Stimulated activated CD4-positive, alpha-beta T cell treated with anti-CD3 and anti-CD28 coated beads, TNF-alpha, amount 100 ng/mL, for 48 hours (primary cell): ENCODE measurements around the gene CEP192.
A peak's percentile ranks its signal among the peaks of the same experiment; 100 is the strongest.
"Not testable (repeated sequence)": the region's sequence is repeated elsewhere in the genome, so short reads cannot be mapped to it uniquely, and the experiment has no call there.

Experiments
- DNase-seq, 3 donors: peaks; one replicate each; pipeline ENCODE4 v3.0.0-alpha.2; 2020; ENCODE audit warnings: low read depth in 3 of 3

CEP192 gene

DNA sequence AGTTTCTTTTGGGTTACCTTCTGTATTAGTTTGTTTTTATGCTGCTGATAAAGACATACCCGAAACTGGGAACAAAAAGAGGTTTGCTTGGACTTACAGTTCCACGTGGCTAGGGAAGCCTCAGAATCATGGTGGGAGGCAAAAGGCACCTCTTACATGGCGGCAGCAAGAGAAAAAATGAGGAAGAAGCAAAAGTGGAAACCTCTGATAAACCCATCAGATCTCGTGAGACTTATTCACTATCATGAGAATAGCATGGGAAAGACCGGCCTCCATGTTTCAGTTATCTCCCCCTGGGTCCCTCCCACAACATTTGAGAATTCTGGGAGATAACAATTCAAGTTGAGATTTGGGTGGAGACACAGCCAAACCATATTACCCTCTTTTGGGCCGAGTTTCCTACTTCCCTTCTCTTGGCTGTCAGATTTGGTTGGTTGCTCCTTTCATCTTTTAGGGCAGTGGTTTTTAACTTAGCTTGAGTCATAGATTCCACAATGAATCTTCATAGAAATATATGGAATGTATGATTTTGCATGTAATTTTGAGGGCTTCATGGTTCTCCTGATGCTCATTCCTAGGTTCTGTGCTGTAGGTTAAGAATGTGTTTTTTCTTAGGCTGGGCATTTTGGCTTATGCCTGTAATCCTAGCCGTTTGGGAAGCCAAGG lies 44.2 kb downstream of the CEP192 start:
- no peak for DNase-seq

- no peak for DNase-seq
Observed at GRCh38 chr18:13036622-13037320, 45.6 kb downstream of the CEP192 start.

GRCh38 chr18:13039806-13040205 lies 48.6 kb downstream of the CEP192 start:
- DNase-seq: no peak

DNA sequence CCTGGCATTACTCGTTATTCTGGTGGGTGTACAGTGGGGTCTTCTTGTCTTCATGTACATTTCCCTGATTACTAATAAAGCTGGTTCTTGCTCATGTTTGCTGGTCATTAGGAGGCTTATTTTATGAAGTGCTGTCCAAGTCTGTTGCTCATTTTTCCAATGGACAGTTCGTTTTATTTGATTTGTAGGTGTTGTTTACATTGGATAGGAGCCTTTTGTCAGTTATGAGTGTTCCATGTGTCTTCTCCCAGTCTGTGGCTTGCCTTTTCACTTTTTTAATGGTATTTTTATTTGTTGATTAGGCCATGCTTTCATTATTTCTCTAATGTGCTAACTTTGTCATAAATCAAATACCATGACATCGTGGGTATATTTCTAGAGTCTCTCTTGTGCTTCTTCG lies 51.9 kb downstream of the CEP192 start:
- no peak for DNase-seq

- DNase-seq: no peak
Observed at GRCh38 chr18:13048061-13048595, 57.0 kb downstream of the CEP192 start.

DNA sequence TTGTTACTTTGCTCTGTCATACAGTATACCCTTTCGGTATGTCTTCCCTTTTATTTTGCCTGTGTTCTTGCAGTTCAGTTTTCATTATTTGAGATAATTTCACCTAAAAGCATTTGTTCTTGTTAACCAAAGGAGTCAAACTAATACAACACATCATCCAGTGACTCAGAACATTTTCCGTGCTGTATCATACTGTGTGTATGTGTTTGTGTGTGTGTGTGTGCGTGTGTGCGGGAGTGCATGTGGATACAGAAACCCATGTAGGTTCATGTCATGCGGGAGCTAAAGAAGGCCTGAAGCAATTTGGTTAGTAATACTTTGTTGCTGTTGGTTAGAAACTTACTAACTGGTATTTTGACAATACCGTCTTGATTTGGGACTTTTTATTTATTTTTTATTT lies 60.0 kb downstream of the CEP192 start:
- peak in 2 of 3 donors; percentile 17 to 21 for DNase-seq

DNA sequence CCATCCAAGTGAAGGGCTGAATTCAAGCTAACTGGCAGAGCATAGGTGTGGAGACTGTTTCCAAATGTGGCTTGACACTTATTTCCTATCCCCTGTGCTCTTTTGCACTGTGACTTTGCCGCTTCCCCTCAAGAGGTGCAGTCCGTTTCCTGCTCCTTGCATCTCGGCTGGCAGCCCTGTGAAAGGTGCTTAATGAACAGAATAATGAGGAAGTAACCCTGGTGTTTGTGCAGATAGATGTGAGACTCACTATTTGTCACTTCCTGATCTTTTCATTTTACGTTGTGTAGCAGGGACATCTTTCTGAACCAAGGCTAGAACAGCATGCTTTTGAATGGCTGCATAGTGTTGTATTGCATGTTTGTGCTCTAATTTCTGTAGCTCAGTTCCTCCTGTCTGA lies 60.8 kb downstream of the CEP192 start:
- DNase-seq: no peak

DNA sequence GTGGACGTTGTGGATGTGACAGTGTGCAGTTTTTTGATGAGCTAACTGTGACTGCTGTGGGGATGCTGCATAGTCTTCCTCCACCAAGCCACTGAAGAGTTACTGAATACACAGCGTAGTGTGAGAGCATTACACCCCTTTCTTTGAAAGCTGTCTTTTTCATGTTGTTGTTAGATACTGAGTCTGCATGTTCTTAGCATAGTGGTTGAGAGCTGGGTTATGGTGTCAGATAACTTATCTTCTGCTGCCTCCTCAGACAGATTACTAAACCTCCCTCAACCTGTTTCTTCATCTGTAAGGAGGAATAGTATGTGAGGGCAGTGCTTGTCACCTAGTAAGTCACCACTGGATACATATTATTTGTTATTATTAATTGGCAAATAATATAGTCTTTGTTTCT lies 63.2 kb downstream of the CEP192 start:
- no peak for DNase-seq

GRCh38 chr18:13061630-13062189 lies 70.5 kb downstream of the CEP192 start:
- no peak for DNase-seq

GRCh38 chr18:13067124-13067523 lies 76.0 kb downstream of the CEP192 start:
- DNase-seq: no peak

GRCh38 chr18:13067966-13068365 lies 76.8 kb downstream of the CEP192 start:
- DNase-seq: no peak

GRCh38 chr18:13070460-13070859 lies 79.3 kb downstream of the CEP192 start:
- DNase-seq: no peak

GRCh38 chr18:13076886-13077285 lies 85.7 kb downstream of the CEP192 start:
- DNase-seq: no peak

GRCh38 chr18:13077473-13077872 lies 86.3 kb downstream of the CEP192 start:
- no peak for DNase-seq

DNA sequence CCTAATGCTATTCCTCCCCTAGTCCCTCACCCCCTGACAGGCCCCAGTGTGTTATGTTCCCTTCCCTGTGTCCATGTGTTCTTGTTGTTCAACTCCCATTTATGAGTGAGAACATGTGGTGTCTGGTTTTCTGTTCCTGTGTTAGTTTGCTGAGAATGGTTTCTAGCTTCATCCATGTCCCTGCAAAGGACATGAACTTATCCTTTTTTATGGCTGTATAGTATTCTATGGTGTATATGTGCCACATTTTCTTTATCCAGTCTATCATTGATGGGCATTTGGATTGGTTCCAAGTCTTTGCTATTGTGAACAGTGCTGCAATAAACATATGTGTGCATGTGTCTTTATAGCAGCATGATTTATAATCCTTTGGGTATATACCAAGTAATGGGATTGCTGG lies 86.9 kb downstream of the CEP192 start:
- not testable (repeated sequence) for DNase-seq

DNA sequence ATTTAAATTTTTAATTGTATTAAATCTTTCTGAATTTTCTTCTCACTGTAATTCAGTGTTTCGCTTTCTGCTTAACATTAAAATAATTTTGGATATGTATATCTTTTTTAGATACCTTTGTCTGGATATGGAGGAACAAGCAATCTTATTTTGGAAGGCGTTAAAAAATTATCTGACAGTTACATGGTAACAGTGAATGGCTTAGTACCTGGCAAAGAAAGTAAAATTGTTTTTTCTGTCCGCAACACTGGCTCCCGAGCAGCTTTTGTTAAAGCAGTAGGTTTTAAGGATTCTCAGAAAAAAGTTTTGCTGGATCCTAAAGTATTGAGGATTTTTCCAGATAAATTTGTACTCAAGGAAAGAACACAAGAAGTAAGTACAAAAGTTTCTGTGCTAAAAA lies 95.7 kb downstream of the CEP192 start:
- DNase-seq: no peak

DNA sequence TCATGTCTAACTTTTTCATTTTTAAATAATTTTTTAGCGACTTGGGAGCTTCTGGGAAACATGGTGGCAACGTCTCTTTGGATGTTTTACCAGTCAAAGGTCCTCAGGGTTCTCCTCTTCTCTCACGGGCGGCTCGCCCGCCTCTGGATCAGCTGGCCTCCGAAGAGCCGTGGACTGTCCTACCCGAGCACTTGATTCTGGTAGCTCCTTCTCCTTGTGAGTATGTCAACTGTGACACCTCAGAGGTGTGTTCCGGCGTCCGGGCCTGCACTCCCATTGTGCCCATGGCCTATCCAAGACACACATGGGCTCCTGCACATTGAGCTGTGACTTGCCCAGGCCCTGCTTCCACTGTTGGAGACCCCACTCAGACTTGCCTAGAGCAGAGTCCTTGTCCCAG lies 104.3 kb downstream of the CEP192 start:
- DNase-seq: no peak

- DNase-seq: no peak
Observed at GRCh38 chr18:13096232-13096631, 105.1 kb downstream of the CEP192 start.

- no peak for DNase-seq
Observed at GRCh38 chr18:13096719-13097118, 105.6 kb downstream of the CEP192 start.

- not testable (repeated sequence) for DNase-seq
Observed at GRCh38 chr18:13098104-13098503, 106.9 kb downstream of the CEP192 start.

DNA sequence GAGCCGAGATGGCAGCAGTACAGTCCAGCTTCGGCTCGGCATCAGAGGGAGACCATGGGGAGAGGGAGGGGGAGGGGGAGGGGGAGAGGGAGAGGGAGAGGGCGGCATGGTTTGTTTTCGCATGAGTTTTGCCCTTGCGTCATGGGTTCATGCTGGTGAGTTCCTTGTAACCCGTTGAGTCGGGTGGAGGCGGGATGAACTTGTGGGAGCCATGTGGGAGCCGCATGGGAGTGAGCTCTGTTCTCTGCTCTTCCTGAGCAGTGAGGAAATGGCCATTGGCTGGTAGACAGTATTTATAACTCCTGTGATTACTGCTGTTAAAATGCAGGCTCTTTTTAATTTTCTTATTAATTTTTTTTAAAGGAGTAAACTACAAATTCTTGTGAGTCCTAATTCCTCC lies 108.0 kb downstream of the CEP192 start:
- no peak for DNase-seq

GRCh38 chr18:13100942-13101658 lies 109.9 kb downstream of the CEP192 start:
- DNase-seq: no peak
